Measurements from ENCODE around the gene GRIK5.

The GRIK5 gene

DNA sequence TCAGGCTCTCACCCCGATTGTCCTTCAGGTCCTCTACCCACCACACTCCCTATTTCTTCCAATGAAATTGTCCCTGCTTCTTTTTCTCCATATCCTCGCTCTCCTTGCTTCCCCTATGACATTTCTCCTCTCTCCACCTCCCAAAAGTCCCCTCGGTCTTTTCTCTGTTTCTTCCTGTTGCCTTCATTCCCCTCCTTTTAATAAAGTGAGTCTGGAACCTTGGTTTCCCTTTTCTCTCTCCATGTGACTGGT is 5.3 kb upstream of the GRIK5 start:
- DNase-seq, result no peak

DNA sequence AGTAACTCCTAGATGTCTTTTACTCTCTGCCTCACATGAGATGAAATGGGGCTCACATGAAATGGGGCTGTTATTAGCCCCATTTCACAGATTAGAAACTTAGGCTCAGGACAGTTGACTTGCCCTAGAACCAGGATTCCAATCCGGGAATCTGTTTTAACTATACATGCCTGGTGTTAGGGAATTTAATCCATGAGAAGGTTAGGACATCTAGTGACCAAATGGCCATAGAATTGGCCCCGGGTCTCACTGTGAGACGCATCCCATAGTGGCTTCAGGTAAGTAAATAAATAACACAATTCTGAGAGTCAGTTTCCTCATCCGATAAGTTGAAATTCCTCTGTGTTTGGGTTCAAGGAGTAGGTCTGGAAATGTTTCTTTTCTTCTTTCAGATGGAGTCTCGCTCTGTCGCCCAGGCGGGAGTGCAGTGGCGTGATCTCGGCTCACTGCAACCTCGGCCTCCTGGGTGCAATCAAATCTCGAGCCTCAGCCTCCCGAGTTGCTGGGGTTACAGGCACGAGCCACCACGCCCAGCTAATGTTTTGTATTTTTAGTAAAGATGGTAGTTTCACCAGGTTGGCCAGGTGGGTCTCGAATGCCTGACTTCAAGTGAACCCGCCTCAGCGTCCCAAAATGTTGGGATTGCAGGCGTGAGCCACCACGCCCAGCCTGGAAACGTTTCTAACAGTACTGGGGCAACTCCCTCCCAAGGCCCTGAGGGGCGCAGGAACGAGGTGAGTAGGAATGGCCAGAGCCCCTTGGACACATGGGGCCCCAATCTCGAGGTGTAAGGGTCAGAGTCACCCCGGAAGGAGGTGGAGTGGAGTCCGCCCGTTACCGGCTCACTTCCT is 4.7 kb upstream of the GRIK5 start:
- DNase-seq, result peak; percentile 15

- no peak for DNase-seq
Measured at GRCh38 chr19:42071247-42071646, 1.2 kb upstream of the GRIK5 start.

- no peak for DNase-seq
Measured at GRCh38 chr19:42068756-42069571, 1.0 kb downstream of the GRIK5 start.

- DNase-seq, result no peak
Measured at GRCh38 chr19:42068361-42068755, 1.6 kb downstream of the GRIK5 start.

DNA sequence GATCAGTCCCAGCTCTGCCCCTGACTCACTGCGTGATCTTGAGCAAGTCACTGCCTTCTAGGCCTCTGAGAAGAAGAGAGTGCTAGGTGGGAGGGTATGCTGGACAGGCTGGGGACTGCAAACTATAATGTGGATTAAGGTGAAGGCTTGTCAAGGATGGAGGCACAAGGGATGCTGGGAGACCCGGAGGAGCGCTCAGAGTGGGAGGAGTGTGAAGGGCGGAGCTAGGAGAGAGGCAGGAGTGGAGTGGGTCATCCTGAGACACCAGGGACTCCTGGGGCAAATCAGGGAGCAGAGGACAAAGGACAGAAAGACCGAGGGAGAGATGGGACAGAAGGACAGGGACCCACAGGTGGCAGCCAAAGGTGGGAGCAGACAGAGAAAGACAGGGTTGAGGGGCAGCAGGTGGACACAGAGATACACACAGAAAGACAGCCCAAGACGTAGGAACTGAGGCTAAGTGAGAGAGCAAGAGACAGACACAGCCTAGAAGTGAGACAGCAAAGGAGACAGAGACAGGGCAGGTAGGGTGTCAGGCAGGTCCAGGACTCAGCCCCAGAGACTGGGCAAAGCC is 2.6 kb downstream of the GRIK5 start:
- DNase-seq, result no peak

GRCh38 chr19:42066075-42066754 is 3.8 kb downstream of the GRIK5 start:
- peak; percentile 15 for DNase-seq

- no peak for DNase-seq
Measured at GRCh38 chr19:42065511-42065910, 4.5 kb downstream of the GRIK5 start.

GRCh38 chr19:42065051-42065450 is 5.0 kb downstream of the GRIK5 start:
- DNase-seq, result no peak

GRCh38 chr19:42064432-42064831 is 5.6 kb downstream of the GRIK5 start:
- no peak for DNase-seq

DNA sequence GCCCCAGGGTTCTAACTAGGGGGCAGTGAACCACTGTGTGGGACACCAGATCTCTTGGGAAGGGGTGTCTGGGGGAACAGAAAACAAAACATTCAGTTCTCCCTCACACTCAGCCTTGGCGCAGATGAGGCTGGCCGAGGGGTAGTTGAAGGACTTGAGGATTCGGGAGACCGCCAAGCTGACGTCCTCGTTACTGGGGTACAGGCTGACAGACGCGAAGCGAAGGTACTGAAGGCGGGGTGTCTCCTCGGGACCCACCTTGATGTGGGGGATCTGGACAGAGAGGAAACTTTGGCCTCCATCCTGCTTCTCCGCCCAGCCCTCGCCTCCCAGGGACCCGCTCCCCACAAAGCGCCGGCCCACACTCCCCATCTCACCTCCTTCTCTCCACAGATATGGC is 7.6 kb downstream of the GRIK5 start:
- no peak for DNase-seq

GRCh38 chr19:42060117-42060516 is 9.9 kb downstream of the GRIK5 start:
- no peak for DNase-seq

DNA sequence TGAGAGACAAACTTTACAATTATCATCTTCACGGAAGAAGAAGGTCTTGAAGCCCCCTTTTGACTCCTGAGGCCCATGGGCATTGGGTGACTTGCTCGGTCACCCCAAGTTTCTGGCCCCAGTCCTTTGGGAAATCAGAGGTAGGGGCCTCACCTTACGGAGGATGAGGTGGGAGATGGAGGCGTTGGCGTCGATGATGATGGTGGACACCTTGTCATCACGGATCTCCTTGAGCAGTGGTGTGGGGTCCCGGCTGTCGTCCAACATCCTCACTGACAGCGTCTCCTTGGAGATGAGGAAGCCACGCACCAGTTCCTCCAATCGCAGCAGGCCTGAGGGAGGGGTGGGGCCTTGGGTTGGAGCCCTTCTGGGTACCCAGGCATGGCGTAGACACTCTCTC is 10.8 kb downstream of the GRIK5 start:
- DNase-seq, result no peak

GRCh38 chr19:42057846-42058245 is 12.2 kb downstream of the GRIK5 start:
- DNase-seq, result no peak

GRCh38 chr19:42054205-42054604 is 15.8 kb downstream of the GRIK5 start:
- no peak for DNase-seq

DNA sequence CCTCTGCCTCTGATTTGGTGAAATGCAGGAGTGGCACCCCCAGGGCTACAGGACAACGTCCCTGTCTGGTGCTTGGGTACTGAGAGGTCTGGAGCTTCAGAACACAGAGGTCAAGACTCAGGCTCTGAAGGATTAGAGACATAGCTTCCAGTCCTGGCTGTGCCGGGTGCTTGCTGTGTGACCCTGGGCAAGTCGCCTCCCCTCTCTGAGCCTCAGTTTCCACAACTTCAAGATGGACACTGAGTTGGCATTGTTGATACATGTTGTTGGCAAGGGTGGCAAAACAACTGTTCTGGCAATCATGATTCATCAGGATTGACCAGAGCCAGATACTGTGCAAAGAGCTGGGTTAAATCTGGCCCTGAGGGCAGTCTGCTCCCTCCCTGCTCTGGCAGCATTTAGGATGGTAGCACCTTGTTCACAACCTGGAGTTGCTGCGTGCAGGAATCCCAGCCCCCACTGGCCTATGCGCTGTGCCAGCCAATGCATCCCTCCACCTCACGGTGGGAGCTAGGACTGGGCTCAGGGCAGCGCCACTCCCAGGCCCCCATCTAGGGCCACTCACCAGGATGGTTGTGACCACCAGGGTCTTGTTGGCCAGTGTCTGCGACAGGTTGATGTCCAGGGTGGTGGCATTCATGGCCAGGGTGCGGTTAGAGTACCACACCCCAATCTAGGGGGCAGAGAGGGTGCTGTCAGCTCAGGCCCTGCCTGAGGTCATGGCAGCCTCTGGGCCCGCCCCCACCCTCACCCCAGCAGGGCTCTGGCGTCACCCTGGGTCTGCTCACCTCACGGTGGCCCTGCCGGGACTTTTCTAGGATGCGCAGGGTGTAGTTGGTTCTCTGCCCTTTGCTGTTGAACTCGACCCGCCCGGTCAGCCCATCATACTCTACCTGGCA is 16.7 kb downstream of the GRIK5 start:
- DNase-seq, result no peak

DNA sequence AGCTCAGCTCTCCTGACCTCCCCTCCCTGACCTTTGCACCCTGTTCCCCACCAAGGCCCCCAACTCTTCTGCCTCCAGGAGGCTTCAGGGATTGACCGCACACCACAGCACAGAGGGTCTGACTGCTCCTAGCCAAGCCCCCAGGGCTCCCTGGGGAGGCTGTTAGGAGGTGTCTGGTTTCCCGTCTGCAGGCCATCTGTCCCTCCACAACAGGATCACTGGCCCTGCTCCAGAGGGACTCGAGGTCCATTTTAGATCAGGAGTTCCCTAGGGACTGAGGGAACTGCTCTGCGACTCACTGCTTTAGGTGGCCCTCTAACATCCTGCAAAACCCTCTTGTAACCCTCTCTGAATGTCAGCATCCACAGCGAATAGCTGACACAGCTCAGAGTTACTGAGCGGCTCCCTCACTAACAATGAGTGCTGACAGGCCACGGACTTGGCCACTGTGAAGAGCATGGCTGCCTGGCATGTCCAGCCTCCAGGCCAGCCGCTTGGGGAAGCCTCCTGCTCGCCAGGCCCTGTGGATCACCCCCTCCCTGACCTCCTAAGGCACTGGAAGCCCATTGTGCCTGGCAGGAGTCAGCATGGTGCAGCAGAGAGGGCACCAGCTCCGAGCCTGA is 17.7 kb downstream of the GRIK5 start:
- DNase-seq, result no peak

DNA sequence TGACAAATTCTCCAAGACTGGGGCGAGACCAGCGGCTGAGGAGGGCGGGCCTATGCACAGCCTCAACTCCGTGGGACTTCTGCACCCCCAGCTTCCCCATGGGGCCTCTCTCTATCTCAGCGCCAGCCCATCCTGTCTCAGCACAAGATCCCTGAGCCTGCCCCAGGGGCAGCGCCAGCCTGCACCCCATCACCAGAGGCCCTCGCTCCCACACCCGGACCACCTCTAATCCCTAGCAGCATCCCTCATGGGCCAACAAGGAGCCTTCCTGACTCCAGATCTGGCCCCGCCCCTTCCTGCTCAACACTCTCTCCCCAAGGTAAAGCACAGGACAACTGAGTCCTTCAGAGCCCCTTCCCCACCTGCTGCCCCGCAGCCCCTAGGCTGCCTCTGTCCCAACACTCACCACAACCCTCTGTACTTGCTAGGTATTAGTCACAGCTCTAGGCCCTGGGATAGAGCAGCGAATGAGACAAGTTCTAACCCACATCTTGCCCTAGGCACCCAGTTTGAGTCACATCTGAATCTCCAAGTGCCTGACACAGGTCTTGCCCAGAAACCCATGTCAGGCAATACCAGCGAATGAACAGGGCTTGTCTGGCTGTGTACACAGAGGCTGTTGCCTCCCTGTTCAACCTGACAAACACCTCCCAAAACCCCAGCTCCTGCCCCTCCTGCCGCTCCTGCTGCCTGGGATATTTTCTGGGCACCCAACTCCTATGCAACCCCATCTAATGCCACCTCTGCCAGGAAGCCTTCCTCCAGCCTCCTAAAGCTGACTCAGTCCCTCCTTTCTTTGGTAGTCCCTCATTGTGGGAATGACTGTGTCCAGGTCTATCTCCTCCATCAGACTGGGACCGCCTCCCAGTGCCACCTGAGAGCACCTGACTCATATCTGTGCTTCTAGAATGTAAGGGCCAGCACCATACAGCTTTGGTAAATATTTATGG is 18.6 kb downstream of the GRIK5 start:
- DNase-seq, result peak; percentile 75

- DNase-seq, result no peak
Measured at GRCh38 chr19:42048992-42049391, 21.0 kb downstream of the GRIK5 start.

DNA sequence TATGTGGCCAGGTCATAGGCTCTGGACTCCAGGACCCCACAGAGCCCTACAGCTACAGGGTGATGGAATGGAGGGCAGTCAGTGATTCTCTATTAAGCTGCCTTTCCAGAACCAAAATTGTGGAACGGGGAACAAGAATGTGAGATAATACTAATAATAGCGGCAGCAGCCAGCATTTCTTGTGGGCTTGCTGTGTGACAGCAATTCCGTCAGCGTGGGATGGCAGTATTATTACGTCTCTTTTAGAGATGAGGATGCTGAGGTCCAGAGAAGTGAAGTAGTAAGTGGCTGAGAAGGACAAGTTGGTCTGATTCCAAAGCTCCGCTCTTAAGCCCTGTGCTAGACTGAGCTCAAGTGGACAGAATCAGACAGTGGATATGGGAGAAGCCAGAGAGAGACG is 24.4 kb downstream of the GRIK5 start:
- no peak for DNase-seq
